ENCODE data around the gene CPT1C.

DNA sequence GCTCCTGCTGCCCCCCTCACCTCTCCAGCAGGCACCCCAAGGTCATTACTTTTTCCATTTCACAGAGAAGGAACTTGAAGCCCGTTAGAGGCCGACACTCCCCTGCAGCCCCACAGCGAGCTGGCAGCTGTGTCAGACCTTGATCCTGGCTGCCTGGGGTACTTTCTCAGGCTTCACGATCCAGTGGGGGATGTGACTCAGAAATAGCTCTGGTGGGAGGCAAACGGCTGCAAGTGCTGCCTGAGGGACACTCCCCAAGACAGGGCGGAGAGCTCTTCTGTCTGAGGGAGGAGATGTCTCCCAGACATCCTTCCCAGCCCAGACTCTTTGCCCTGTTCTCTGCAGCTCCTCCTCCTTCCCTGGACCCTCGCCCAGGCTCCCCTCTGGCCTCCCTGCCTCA, 67.4 kb downstream of the CPT1C start:
- TF ChIP-seq, protein P1, sequence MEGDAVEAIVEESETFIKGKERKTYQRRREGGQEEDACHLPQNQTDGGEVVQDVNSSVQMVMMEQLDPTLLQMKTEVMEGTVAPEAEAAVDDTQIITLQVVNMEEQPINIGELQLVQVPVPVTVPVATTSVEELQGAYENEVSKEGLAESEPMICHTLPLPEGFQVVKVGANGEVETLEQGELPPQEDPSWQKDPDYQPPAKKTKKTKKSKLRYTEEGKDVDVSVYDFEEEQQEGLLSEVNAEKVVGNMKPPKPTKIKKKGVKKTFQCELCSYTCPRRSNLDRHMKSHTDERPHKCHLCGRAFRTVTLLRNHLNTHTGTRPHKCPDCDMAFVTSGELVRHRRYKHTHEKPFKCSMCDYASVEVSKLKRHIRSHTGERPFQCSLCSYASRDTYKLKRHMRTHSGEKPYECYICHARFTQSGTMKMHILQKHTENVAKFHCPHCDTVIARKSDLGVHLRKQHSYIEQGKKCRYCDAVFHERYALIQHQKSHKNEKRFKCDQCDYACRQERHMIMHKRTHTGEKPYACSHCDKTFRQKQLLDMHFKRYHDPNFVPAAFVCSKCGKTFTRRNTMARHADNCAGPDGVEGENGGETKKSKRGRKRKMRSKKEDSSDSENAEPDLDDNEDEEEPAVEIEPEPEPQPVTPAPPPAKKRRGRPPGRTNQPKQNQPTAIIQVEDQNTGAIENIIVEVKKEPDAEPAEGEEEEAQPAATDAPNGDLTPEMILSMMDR (IDR thresholded peaks at IDR 0.05; ENCODE audit: control extremely low read depth in 1 of 3, insufficient read depth in 1 of 3, low read depth in 1 of 3, low read length in 3 of 3) = no peak
- TF ChIP-seq POLR2A (IDR thresholded peaks at IDR 0.05; ENCODE audit: control extremely low read depth in 1 of 2, low read depth in 2 of 2, low read length in 2 of 2) (no peak), EZH2 (IDR thresholded peaks at IDR 0.05; ENCODE audit: low read depth, low read length, severe bottlenecking) (no peak), TCF12 (IDR thresholded peaks at IDR 0.05; ENCODE audit: low read depth, low read length) (no peak), YY1 (IDR thresholded peaks at IDR 0.05; ENCODE audit: low read depth, low read length) (no peak), POLR2AphosphoS5 (IDR thresholded peaks at IDR 0.05; ENCODE audit: low read depth, low read length) (no peak), ZNF274 (IDR thresholded peaks at IDR 0.05; ENCODE audit: borderline replicate concordance, extremely low read depth, low read length) (no peak), BRCA1 (IDR thresholded peaks at IDR 0.05; ENCODE audit: low read depth, low read length) (no peak)
- TF ChIP-seq, protein P2, sequence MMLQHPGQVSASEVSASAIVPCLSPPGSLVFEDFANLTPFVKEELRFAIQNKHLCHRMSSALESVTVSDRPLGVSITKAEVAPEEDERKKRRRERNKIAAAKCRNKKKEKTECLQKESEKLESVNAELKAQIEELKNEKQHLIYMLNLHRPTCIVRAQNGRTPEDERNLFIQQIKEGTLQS (IDR thresholded peaks at IDR 0.05; ENCODE audit: insufficient read depth, low read depth, low read length) = no peak
- TF ChIP-seq, protein P3, sequence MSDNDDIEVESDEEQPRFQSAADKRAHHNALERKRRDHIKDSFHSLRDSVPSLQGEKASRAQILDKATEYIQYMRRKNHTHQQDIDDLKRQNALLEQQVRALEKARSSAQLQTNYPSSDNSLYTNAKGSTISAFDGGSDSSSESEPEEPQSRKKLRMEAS (IDR thresholded peaks at IDR 0.05) = no peak

All from H1 (cell line).